Activated CD4-positive, alpha-beta memory T cell treated with anti-CD3 and anti-CD28 coated beads for 36 hours (primary cell): Measurements from ENCODE around the gene STK39. TPM values are rescaled to one million over a fixed set of nuclear protein-coding genes. Genes with fewer than 3 reads are reported as not detected.

Source experiments
- CTCF ChIA-PET: fragments of 350-600 bp; sonication (Branson Sonifier 250); formaldehyde crosslinking; loops from one replicate; lab custom pipeline; 2021; ENCODE audit warnings: antibody characterized with exemption, inconsistent platforms; lab: Charles Lee
- POLR2A ChIA-PET: fragments of 350-600 bp; sonication (Branson Sonifier 250); formaldehyde crosslinking; loops from one replicate; lab custom pipeline; 2021; ENCODE audit warnings: antibody characterized with exemption; lab: Charles Lee
- DNase-seq: peaks from one replicate; pipeline ENCODE4 v3.0.0-alpha.2; 2020
- H3K27ac Mint-ChIP-seq: one replicate; pipeline ENCODE4 v1.8.0; 2021; ENCODE audit warnings: mixed read lengths
- H3K27me3 Mint-ChIP-seq: one replicate; pipeline ENCODE4 v1.8.0; 2021; ENCODE audit warnings: mixed read lengths
- H3K36me3 Mint-ChIP-seq: one replicate; pipeline ENCODE4 v1.8.0; 2021; ENCODE audit warnings: mixed read lengths
- H3K4me1 Mint-ChIP-seq: one replicate; pipeline ENCODE4 v1.8.0; 2021; ENCODE audit warnings: low read depth, mixed read lengths
- H3K4me3 Mint-ChIP-seq: one replicate; pipeline ENCODE4 v1.8.0; 2021; ENCODE audit warnings: mild to moderate bottlenecking, mixed read lengths
- H3K9me3 Mint-ChIP-seq: one replicate; pipeline ENCODE4 v1.8.0; 2021; ENCODE audit warnings: mixed read lengths
- intact Hi-C: fragments of 100-400 bp; cut with micrococcal nuclease; formaldehyde crosslinking; loops from one replicate; pipeline ENCODE4 v1.15.1; 2023
- total RNA-seq, 2 experiments: library from RNA; stranded (reverse); gene quantifications; one replicate each; pipeline ENCODE4 v1.2.3, GENCODE V29; 2021

STK39 gene
- total RNA-seq, 2 experiments from 2014 or later, result 53.8 to 55.4 TPM

- CTCF ChIA-PET, result no interaction called here
Observed at GRCh38 chr2:168220965-168221819, 26.2 kb downstream of the STK39 start.

GRCh38 chr2:168217920-168218319 lies 29.5 kb downstream of the STK39 start:
- POLR2A ChIA-PET, result no interaction called here

More at GRCh38 chr2:168220965-168221819, 26.2 kb downstream of the STK39 start:
- H3K9me3 Mint-ChIP-seq, result no peaks in the 10 kb centered on the region
- peaks cover 55% of the 10 kb centered on the region for H3K4me1 Mint-ChIP-seq
- no peak overlapping the region for H3K27ac Mint-ChIP-seq
- POLR2A ChIA-PET, result interaction anchor here (1.2 kb wide), 1 partner anchor 9 kb away, joined by 3 read pairs; no protein-coding TSS in a partner anchor
- no peaks in the 10 kb centered on the region for H3K27me3 Mint-ChIP-seq
- intact Hi-C loops, result no loop called here
- no peak for DNase-seq
- H3K4me3 Mint-ChIP-seq, result no peak overlapping the region
- peaks cover 20% of the 10 kb centered on the region for H3K36me3 Mint-ChIP-seq

DNA sequence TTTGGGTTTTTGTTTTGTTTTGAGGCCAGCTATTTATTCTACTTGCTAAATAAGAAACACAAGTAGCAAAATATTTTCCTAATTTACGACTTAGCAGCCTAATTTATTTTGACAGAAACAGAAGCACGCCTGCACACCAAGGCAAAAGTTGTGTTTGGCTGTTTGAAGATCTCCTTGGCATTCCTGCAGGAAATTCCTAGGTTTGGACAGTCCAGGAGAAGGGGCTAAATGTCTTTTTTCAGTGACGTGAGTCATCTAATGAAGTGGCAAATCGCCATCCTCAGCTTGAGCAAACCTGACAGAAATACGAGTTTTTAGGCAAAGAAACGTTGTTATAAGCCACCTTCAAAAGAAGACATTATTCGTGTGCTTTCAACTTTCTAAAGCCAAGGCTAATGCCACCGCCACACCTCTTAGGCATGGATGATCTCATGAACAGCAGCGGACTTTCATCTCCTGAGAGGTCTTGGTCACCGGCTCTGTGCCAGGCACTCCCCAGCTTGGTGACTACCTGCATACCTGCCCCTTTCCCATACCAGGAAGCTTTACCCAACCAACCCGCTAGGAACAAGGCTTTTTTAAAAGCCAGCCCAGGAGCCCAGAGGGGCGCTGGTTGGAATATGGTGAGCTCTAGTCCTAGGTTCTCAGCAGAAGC lies 30.9 kb downstream of the STK39 start:
- POLR2A ChIA-PET, result no interaction called here
- peaks cover 25% of the 10 kb centered on the region for H3K36me3 Mint-ChIP-seq
- intact Hi-C loops, result no loop called here
- no peak overlapping the region for H3K27ac Mint-ChIP-seq
- CTCF ChIA-PET, result no interaction called here
- H3K4me1 Mint-ChIP-seq, result peaks cover 61% of the 10 kb centered on the region
- no peaks in the 10 kb centered on the region for H3K9me3 Mint-ChIP-seq
- no peak overlapping the region for H3K4me3 Mint-ChIP-seq
- no peak for DNase-seq
- H3K27me3 Mint-ChIP-seq, result no peaks in the 10 kb centered on the region

More at GRCh38 chr2:168217920-168218319, 29.5 kb downstream of the STK39 start:
- CTCF ChIA-PET, result no interaction called here
- Mint-ChIP-seq H3K4me1 (peaks cover 50% of the 10 kb centered on the region), H3K4me3 (no peak overlapping the region), H3K9me3 (no peaks in the 10 kb centered on the region), H3K36me3 (peaks cover 27% of the 10 kb centered on the region), H3K27ac (no peak overlapping the region), H3K27me3 (no peaks in the 10 kb centered on the region)
- intact Hi-C loops, result no loop called here
- DNase-seq, result no peak

DNA sequence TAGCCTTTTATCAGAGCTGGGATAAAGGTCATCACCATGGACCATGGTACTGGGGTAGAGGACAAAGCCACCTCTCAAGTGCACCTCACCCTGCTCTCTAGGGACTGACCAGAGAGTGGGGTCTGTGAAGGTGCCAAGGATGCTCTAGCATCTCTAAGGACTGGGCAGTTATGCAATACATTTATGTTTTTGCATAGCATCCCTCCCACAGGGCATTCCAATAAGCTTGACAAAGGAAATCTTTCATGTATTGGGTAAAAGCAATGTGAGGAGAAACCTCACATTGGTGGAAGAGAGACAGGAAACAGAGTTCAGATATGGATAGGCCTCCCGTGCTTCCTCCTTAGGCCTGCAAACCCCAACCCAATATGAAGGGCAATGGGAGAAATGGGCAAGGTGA lies 31.6 kb downstream of the STK39 start:
- H3K4me3 Mint-ChIP-seq, result no peak overlapping the region
- H3K9me3 Mint-ChIP-seq, result no peaks in the 10 kb centered on the region
- H3K36me3 Mint-ChIP-seq, result peaks cover 21% of the 10 kb centered on the region
- ChIA-PET POLR2A (no interaction called here), CTCF (no interaction called here)
- intact Hi-C loops, result no loop called here
- no peaks in the 10 kb centered on the region for H3K27me3 Mint-ChIP-seq
- no peak for DNase-seq
- peaks cover 61% of the 10 kb centered on the region for H3K4me1 Mint-ChIP-seq
- H3K27ac Mint-ChIP-seq, result no peak overlapping the region

- peak overlapping the region; percentile 14 for H3K4me3 Mint-ChIP-seq
- no peaks in the 10 kb centered on the region for H3K27me3 Mint-ChIP-seq
- ChIA-PET CTCF (no interaction called here), POLR2A (no interaction called here)
- no peaks in the 10 kb centered on the region for H3K9me3 Mint-ChIP-seq
- H3K4me1 Mint-ChIP-seq, result peaks cover 65% of the 10 kb centered on the region
- H3K36me3 Mint-ChIP-seq, result peaks cover 10% of the 10 kb centered on the region
- H3K27ac Mint-ChIP-seq, result peak overlapping the region; percentile 98
- DNase-seq, result no peak
- intact Hi-C loops, result loop anchor here (5.0 kb wide), 1 partner anchor 176 kb away; no protein-coding TSS in a partner anchor
Observed at GRCh38 chr2:168212866-168213265, 34.5 kb downstream of the STK39 start.

GRCh38 chr2:168212167-168212566 lies 35.2 kb downstream of the STK39 start:
- no peaks in the 10 kb centered on the region for H3K9me3 Mint-ChIP-seq
- ChIA-PET POLR2A (interaction anchor here (0.7 to 3.2 kb wide), 14 partner anchors 9 to 278 kb away, joined by 3 to 29 read pairs (median 7); no protein-coding TSS in a partner anchor), CTCF (interaction anchor here (0.9 to 2.7 kb wide), 7 partner anchors 17 to 278 kb away, joined by 3 to 24 read pairs (median 5); partner anchors contain the start of gene STK39)
- peaks cover 71% of the 10 kb centered on the region for H3K4me1 Mint-ChIP-seq
- H3K27ac Mint-ChIP-seq, result peak overlapping the region; percentile 98
- H3K4me3 Mint-ChIP-seq, result peak overlapping the region; percentile 60
- H3K27me3 Mint-ChIP-seq, result no peaks in the 10 kb centered on the region
- no peak for DNase-seq
- intact Hi-C loops, result loop anchor here (5.0 kb wide), 1 partner anchor 175 kb away; no protein-coding TSS in a partner anchor
- peaks cover 13% of the 10 kb centered on the region for H3K36me3 Mint-ChIP-seq

GRCh38 chr2:168211664-168212163 lies 35.7 kb downstream of the STK39 start:
- Mint-ChIP-seq H3K4me3 (peak overlapping the region; percentile 60), H3K27me3 (no peaks in the 10 kb centered on the region), H3K36me3 (peaks cover 13% of the 10 kb centered on the region), H3K27ac (peak overlapping the region; percentile 98), H3K4me1 (peaks cover 74% of the 10 kb centered on the region), H3K9me3 (no peaks in the 10 kb centered on the region)
- POLR2A ChIA-PET, result interaction anchor here (0.7 to 3.2 kb wide), 15 partner anchors 10 to 279 kb away, joined by 3 to 29 read pairs (median 7); no protein-coding TSS in a partner anchor
- intact Hi-C loops, result loop anchor here (1.0 to 5.0 kb wide), 10 partner anchors 13 to 349 kb away; no protein-coding TSS in a partner anchor
- peak; percentile 76 for DNase-seq
- CTCF ChIA-PET, result interaction anchor here (0.9 to 2.7 kb wide), 7 partner anchors 16 to 278 kb away, joined by 3 to 24 read pairs (median 5); partner anchors contain the start of gene STK39

DNA sequence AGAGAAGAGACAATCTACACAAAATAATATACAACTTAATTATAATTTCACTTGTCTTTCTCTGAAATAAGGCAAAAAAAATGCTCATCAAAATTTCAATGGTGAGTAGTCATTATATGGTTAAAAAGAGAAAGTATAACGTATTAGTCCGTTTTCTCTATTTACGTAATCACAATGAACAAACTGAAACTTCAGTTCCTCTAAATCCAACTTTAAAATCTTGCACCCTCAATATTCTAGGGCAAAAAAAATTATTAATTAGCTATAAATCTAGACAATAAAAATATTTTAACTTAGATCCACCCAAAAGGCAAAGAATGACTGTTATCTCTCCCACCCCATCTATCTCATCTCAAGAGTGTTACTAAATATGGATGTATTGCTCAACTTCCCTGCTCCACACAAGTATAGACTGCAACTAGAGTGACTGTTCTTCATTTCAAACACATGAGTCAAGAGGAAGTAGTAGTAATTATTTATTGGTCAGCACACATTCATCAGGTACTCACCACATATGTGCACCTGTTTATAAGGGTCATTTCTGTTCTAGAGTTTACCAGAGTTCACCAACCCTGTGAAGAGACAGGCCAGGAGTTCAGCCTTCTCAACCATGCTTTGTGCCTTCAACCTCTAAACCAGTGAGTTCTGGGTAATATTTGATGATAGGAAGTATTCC lies 36.4 kb downstream of the STK39 start:
- Mint-ChIP-seq H3K4me3 (peak overlapping the region; percentile 54), H3K9me3 (no peaks in the 10 kb centered on the region), H3K27ac (peak overlapping the region; percentile 98), H3K4me1 (peaks cover 78% of the 10 kb centered on the region), H3K36me3 (peaks cover 11% of the 10 kb centered on the region), H3K27me3 (no peaks in the 10 kb centered on the region)
- intact Hi-C loops, result loop anchor here (1.0 to 5.0 kb wide), 10 partner anchors 13 to 348 kb away; no protein-coding TSS in a partner anchor
- ChIA-PET POLR2A (interaction anchor here (1.2 to 3.2 kb wide), 12 partner anchors 10 to 279 kb away, joined by 3 to 29 read pairs (median 8); no protein-coding TSS in a partner anchor), CTCF (interaction anchor here (1.2 to 2.7 kb wide), 5 partner anchors 16 to 279 kb away, joined by 4 to 24 read pairs (median 6); partner anchors contain the start of gene STK39)
- no peak for DNase-seq

- intact Hi-C loops, result loop anchor here (2.0 to 5.0 kb wide), 4 partner anchors 36 to 348 kb away; no protein-coding TSS in a partner anchor
- Mint-ChIP-seq H3K27me3 (no peaks in the 10 kb centered on the region), H3K4me3 (peak overlapping the region; percentile 54), H3K4me1 (peaks cover 76% of the 10 kb centered on the region), H3K36me3 (peaks cover 4% of the 10 kb centered on the region), H3K27ac (peak overlapping the region; percentile 98), H3K9me3 (no peaks in the 10 kb centered on the region)
- POLR2A ChIA-PET, result interaction anchor here (1.3 to 3.2 kb wide), 6 partner anchors 9 to 280 kb away, joined by 4 to 29 read pairs (median 8); no protein-coding TSS in a partner anchor
- peak; percentile 55 for DNase-seq
- CTCF ChIA-PET, result interaction anchor here (1.7 to 2.7 kb wide), 3 partner anchors 15 to 280 kb away, joined by 4 to 24 read pairs (median 5); no protein-coding TSS in a partner anchor
Observed at GRCh38 chr2:168210216-168210894, 37.0 kb downstream of the STK39 start.

DNA sequence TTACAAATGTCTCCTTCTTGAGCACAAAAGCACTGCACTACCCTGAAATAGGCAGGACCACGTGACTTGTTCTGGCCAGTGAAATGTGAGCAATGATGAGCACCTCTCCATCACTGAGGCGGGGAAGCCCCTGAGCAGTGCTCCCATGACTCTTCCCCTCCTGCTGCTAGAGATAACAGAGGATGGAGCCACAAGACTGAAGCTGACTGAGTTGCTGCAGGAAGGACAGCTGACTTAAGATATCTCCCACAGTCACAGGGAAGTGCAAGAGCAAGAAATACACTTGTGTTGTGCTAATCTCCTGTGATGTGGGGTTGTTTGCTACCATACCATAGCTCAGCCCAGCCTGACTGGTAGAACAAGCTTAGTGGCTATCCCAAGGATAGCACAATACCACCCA lies 38.7 kb downstream of the STK39 start:
- no peaks in the 10 kb centered on the region for H3K9me3 Mint-ChIP-seq
- no peak overlapping the region for H3K4me3 Mint-ChIP-seq
- POLR2A ChIA-PET, result no interaction called here
- DNase-seq, result peak; percentile 65
- peak overlapping the region; percentile 2 for H3K27ac Mint-ChIP-seq
- H3K27me3 Mint-ChIP-seq, result no peaks in the 10 kb centered on the region
- peaks cover 5% of the 10 kb centered on the region for H3K36me3 Mint-ChIP-seq
- intact Hi-C loops, result no loop called here
- peaks cover 73% of the 10 kb centered on the region for H3K4me1 Mint-ChIP-seq
- CTCF ChIA-PET, result interaction anchor here (1.4 kb wide), 1 partner anchor 14 kb away, joined by 6 read pairs; no protein-coding TSS in a partner anchor
